ENCODE results near the gene ZBTB18. TPM values are rescaled to one million over a fixed set of nuclear protein-coding genes. Genes with fewer than 3 reads are reported as not detected.

ZBTB18 gene
- total and polyA plus RNA-seq, 4 donors: 8.9 to 21.3 (median 18.4) TPM

DNA sequence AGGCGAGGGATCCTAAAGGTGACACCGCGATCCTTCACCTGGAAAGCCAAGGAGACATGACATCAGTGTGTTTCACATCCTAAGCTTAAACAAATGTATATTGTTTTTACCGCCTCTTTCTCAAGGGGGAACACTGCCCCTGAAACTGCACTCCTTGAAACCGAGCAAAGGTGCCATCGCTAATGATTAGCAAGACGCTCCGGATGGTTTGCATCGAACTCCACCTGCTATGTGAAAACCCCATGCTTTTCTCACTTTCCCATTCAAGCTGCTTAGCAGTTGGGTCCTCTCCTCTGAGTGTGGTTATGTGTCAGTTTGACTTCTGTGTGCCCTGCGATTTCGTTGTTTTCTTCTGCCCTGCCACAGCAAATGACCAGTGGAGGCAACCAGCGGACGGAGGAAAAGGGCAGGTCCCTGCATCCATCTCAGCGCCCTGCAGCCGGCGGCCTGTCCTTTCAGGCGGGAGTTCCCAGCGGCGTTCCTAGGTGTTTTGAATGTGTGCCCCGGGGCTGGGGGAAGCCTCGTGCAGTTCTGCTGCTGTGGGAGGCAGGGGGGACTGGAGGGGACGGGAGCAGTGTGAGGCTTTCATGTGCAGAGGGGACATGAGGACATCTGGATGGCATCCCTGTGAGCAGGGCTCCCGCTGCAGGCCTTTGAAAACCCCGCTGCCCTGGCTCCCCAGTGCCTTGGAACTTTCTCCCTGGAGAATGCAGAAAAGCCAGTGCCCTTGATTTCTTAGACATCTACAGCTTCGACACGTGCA lies 16.1 kb downstream of the ZBTB18 start:
- Histone ChIP-seq H3K27me3 (ENCODE audit: control insufficient read depth in 3 of 3, insufficient read depth in 3 of 3, low read length in 2 of 3) (no peaks in the 10 kb centered on the region), H3K9me3 (ENCODE audit: control insufficient read depth in 4 of 4, insufficient read depth in 3 of 4, low read length in 3 of 4) (no peaks in the 10 kb centered on the region), H3K36me3 (ENCODE audit: control insufficient read depth in 4 of 4, insufficient read depth in 4 of 4, low read length in 4 of 4) (no peaks in the 10 kb centered on the region), H3K4me1 (ENCODE audit: control insufficient read depth in 5 of 5, insufficient read depth in 5 of 5, low read length in 5 of 5) (peaks cover 0 to 26% (median 9%) of the 10 kb centered on the region in 5 donors), H3K4me3 (no peak overlapping the region), H3K9ac (ENCODE audit: insufficient read depth in 1 of 2, low read length in 2 of 2) (no peak overlapping the region), H3K27ac (ENCODE audit: low read depth in 1 of 2, low read length in 1 of 2) (no peak overlapping the region)
- 78 to 80% methylated on average over 26 of the region's 26 CpGs for WGBS, 2 donors
- no peak for DNase-seq
- TF ChIP-seq CTCF (IDR thresholded peaks at IDR 0.05; ENCODE audit: control extremely low read depth, extremely low read depth): no peak
- no peak for ATAC-seq (ENCODE audit: insufficient read depth, low FRiP score)

GRCh38 chr1:244067893-244068292 lies 16.8 kb downstream of the ZBTB18 start:
- WGBS, 2 donors: 68 to 90% methylated on average over 4 of the region's 4 CpGs
- no peak for ATAC-seq (ENCODE audit: insufficient read depth, low FRiP score)
- no peak for TF ChIP-seq CTCF (IDR thresholded peaks at IDR 0.05; ENCODE audit: control extremely low read depth, extremely low read depth)

GRCh38 chr1:244068567-244068966 lies 17.5 kb downstream of the ZBTB18 start:
- Histone ChIP-seq H3K4me1 (ENCODE audit: control insufficient read depth in 5 of 5, insufficient read depth in 5 of 5, low read length in 5 of 5) (peaks cover 0 to 26% (median 6%) of the 10 kb centered on the region in 5 donors), H3K9ac (ENCODE audit: insufficient read depth in 1 of 2, low read length in 2 of 2) (no peak overlapping the region), H3K36me3 (ENCODE audit: control insufficient read depth in 4 of 4, insufficient read depth in 4 of 4, low read length in 4 of 4) (no peaks in the 10 kb centered on the region), H3K27ac (ENCODE audit: low read depth in 1 of 2, low read length in 1 of 2) (no peak overlapping the region), H3K9me3 (ENCODE audit: control insufficient read depth in 4 of 4, insufficient read depth in 3 of 4, low read length in 3 of 4) (no peaks in the 10 kb centered on the region), H3K4me3 (no peak overlapping the region), H3K27me3 (ENCODE audit: control insufficient read depth in 3 of 3, insufficient read depth in 3 of 3, low read length in 2 of 3) (no peaks in the 10 kb centered on the region)
- TF ChIP-seq CTCF (IDR thresholded peaks at IDR 0.05; ENCODE audit: control extremely low read depth, extremely low read depth): no peak
- WGBS, 2 donors: 84 to 89% methylated on average over 6 of the region's 6 CpGs
- ATAC-seq (ENCODE audit: insufficient read depth, low FRiP score): no peak
- no peak for DNase-seq

More at GRCh38 chr1:244067893-244068292, 16.8 kb downstream of the ZBTB18 start:
- Histone ChIP-seq H3K9me3 (ENCODE audit: control insufficient read depth in 4 of 4, insufficient read depth in 3 of 4, low read length in 3 of 4) (no peaks in the 10 kb centered on the region), H3K36me3 (ENCODE audit: control insufficient read depth in 4 of 4, insufficient read depth in 4 of 4, low read length in 4 of 4) (no peaks in the 10 kb centered on the region), H3K27ac (ENCODE audit: low read depth in 1 of 2, low read length in 1 of 2) (no peak overlapping the region), H3K27me3 (ENCODE audit: control insufficient read depth in 3 of 3, insufficient read depth in 3 of 3, low read length in 2 of 3) (no peaks in the 10 kb centered on the region), H3K4me1 (ENCODE audit: control insufficient read depth in 5 of 5, insufficient read depth in 5 of 5, low read length in 5 of 5) (peaks cover 0 to 26% (median 9%) of the 10 kb centered on the region in 5 donors), H3K9ac (ENCODE audit: insufficient read depth in 1 of 2, low read length in 2 of 2) (no peak overlapping the region), H3K4me3 (no peak overlapping the region)
- DNase-seq: no peak
